ENCODE data around the gene NRXN3.

Gene NRXN3

DNA sequence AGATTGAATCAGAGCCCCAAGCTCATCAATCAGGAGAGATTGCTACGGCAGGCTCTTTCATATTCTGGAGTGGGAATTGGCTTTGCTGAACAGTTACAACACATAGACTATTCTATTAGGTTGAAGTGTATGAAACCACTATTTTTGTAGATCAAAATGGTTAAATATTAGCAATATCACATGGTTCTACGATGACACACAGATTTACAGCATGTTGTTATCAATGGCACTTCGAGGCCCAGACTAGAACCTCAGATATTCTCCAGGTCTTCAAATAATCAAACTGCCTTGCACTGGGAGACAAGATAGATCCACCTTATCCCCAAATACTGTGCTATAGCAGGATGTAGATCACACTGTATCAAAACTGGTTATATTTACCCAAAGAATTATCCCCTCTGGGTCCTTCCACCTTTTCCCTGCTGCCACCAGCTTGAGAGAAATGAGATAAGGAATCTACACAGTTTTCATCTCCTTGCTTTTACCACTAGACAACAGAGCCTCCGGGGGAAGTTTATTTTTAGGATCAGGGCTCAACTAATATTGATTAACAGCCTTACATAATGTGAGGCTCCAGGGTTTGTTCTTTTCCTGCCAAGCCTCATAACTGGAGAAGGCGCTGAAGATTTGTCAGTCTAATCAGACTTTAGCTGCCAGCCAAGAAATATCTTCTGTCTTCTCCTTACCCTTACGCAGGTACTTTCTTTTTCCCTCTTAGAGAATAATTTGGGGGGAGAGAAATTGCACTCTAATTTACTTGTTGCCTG, 1534.1 kb downstream of the NRXN3 start:
- Histone ChIP-seq H3K36me3 (no peaks in the 10 kb centered on the region), H3K4me3 (no peak overlapping the region), H4K20me1 (no peaks in the 10 kb centered on the region), H3K4me2 (no peak overlapping the region), H3K9me3 (no peaks in the 10 kb centered on the region), H3K4me1 (no peaks in the 10 kb centered on the region), H3K9ac (no peak overlapping the region), H3K27ac (no peak overlapping the region), H3K27me3 (no peaks in the 10 kb centered on the region)
- TF ChIP-seq Cebpa-rat (IDR thresholded peaks at IDR 0.05), result no peak

DNA sequence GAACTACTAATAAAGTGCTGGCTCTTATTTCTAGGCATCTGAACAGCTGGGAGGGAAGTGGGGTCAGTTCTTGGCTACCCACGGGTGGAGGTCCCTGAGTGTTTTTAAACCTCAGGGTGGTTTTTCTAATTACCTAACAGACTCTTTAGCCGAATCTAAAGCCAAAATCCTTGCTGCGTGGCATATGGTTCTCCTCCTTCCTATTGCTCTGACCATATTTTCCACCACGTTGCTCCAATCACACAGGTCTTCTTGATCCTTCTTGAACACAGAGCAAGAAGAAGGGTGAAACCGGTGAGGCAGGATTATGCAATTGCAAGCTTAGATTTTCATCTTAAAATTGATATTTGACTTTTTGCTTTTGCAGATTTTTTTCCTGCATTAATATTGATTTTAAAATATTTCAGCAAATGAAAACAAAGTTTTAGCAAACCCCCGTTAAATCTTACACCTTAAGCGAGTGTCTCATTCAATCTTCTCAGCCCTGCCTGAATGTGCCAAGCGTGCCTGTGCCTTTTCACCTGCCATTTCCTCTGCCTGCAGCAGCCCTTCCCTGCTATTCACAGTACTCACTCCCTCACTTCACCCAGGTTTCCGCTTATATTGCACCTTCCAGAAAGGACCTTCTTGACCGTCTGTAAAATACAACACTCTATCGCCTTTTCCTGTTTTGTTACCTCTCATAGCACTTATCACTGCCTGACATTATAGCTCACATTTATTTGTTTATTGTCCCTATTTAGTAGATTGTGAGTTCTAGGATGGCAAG, 1535.1 kb downstream of the NRXN3 start:
- no peak for TF ChIP-seq Cebpa-rat (IDR thresholded peaks at IDR 0.05)
- no peak overlapping the region for H3K27ac ChIP-seq
- no peak overlapping the region for H3K9ac ChIP-seq
- no peaks in the 10 kb centered on the region for H3K36me3 ChIP-seq
- no peaks in the 10 kb centered on the region for H3K4me1 ChIP-seq
- no peak overlapping the region for H3K4me2 ChIP-seq
- no peaks in the 10 kb centered on the region for H4K20me1 ChIP-seq
- no peak overlapping the region for H3K4me3 ChIP-seq
- H3K9me3 ChIP-seq, result no peaks in the 10 kb centered on the region
- no peaks in the 10 kb centered on the region for H3K27me3 ChIP-seq

DNA sequence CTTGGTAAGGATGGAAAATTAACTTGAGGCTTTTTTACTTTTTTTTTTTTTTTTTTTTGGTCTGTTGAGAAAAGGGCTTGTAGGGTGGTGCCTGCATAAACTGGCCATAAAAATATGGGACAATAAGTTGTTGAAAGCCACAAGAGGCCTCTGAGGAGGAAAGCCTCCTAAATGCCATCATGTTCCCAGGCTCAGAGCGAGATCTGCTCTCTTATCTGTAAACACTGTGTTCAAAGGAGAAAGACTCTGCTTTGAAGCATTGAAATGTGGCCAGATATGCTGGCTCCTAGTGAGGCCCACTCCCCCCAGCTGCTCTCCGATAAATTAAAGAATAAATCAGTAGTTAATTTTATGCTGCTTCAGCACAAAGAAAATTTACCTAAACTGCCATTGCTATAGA, 1536.2 kb downstream of the NRXN3 start:
- Histone ChIP-seq H3K4me3 (no peak overlapping the region), H3K4me2 (no peak overlapping the region), H3K27me3 (no peaks in the 10 kb centered on the region), H3K9ac (no peak overlapping the region), H3K9me3 (no peaks in the 10 kb centered on the region), H4K20me1 (no peaks in the 10 kb centered on the region), H3K27ac (no peak overlapping the region), H3K36me3 (no peaks in the 10 kb centered on the region), H3K4me1 (no peaks in the 10 kb centered on the region)
- no peak for TF ChIP-seq Cebpa-rat (IDR thresholded peaks at IDR 0.05)

GRCh38 chr14:79708426-79709388, 1538.5 kb downstream of the NRXN3 start:
- H3K27me3 ChIP-seq, result no peaks in the 10 kb centered on the region
- H3K9ac ChIP-seq, result no peak overlapping the region
- no peaks in the 10 kb centered on the region for H3K9me3 ChIP-seq
- no peak overlapping the region for H3K4me3 ChIP-seq
- no peaks in the 10 kb centered on the region for H4K20me1 ChIP-seq
- H3K4me2 ChIP-seq, result no peak overlapping the region
- no peaks in the 10 kb centered on the region for H3K4me1 ChIP-seq
- no peaks in the 10 kb centered on the region for H3K36me3 ChIP-seq
- no peak for TF ChIP-seq Cebpa-rat (IDR thresholded peaks at IDR 0.05)
- H3K27ac ChIP-seq, result no peak overlapping the region

- TF ChIP-seq Cebpa-rat (IDR thresholded peaks at IDR 0.05), result no peak
- Histone ChIP-seq H4K20me1 (no peaks in the 10 kb centered on the region), H3K36me3 (no peaks in the 10 kb centered on the region), H3K4me1 (no peaks in the 10 kb centered on the region), H3K27me3 (no peaks in the 10 kb centered on the region), H3K27ac (no peak overlapping the region), H3K9ac (no peak overlapping the region), H3K4me3 (no peak overlapping the region), H3K4me2 (no peak overlapping the region), H3K9me3 (no peaks in the 10 kb centered on the region)
Observed at GRCh38 chr14:79709573-79709972, 1539.4 kb downstream of the NRXN3 start.

DNA sequence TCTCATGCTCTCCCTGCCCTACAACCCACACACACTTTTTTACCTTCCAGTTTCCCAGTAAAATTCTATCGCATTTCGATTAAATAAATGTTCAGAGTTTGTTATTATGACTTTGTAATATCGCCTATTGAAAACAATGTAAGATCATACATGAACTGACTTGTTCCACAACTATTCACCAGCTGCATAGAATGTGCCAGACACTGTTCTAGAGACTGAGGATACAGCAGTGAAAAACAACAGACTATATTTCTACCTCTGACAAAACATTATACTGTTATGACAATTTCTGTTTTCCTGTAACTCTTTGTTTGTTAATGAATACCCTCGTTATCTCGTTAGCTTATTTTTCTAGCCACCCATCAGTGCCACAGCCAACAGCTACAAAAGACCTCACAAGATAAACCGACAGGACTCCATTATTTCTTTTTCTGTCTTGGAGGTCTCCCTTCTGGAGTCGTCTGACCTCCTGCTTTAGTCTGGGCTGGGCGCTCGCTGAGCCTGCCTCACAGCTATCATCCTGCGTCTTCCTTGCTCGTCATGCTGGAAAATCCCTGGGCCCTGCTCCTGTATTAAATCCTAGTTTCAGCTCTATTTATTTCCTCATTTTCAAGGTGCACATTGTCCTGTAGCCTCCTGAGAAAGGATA, 1542.3 kb downstream of the NRXN3 start:
- TF ChIP-seq Cebpa-rat (IDR thresholded peaks at IDR 0.05), result no peak
- Histone ChIP-seq H3K9ac (no peak overlapping the region), H4K20me1 (no peaks in the 10 kb centered on the region), H3K36me3 (no peaks in the 10 kb centered on the region), H3K4me3 (no peak overlapping the region), H3K27me3 (no peaks in the 10 kb centered on the region), H3K4me2 (no peak overlapping the region), H3K27ac (no peak overlapping the region), H3K9me3 (no peaks in the 10 kb centered on the region), H3K4me1 (no peaks in the 10 kb centered on the region)

GRCh38 chr14:79721399-79722084, 1551.4 kb downstream of the NRXN3 start:
- no peaks in the 10 kb centered on the region for H3K9me3 ChIP-seq
- no peak overlapping the region for H3K4me2 ChIP-seq
- H3K36me3 ChIP-seq, result no peaks in the 10 kb centered on the region
- H3K27me3 ChIP-seq, result no peaks in the 10 kb centered on the region
- H3K4me3 ChIP-seq, result no peak overlapping the region
- no peak overlapping the region for H3K27ac ChIP-seq
- no peaks in the 10 kb centered on the region for H4K20me1 ChIP-seq
- 0 out of 2 replicates have a peak, but pooled peaks cover 3% of the 10 kb centered on the region for H3K4me1 ChIP-seq
- H3K9ac ChIP-seq, result no peak overlapping the region
- no peak for TF ChIP-seq Cebpa-rat (IDR thresholded peaks at IDR 0.05)

GRCh38 chr14:79724934-79725717, 1555.0 kb downstream of the NRXN3 start:
- no peak overlapping the region for H3K4me3 ChIP-seq
- H3K27ac ChIP-seq, result no peak overlapping the region
- H3K27me3 ChIP-seq, result no peaks in the 10 kb centered on the region
- no peaks in the 10 kb centered on the region for H3K36me3 ChIP-seq
- no peaks in the 10 kb centered on the region for H4K20me1 ChIP-seq
- peaks cover 22% of the 10 kb centered on the region for H3K4me1 ChIP-seq
- no peak for TF ChIP-seq Cebpa-rat (IDR thresholded peaks at IDR 0.05)
- H3K4me2 ChIP-seq, result no peak overlapping the region
- H3K9ac ChIP-seq, result no peak overlapping the region
- H3K9me3 ChIP-seq, result no peaks in the 10 kb centered on the region

Data from BLaER1 (cell line).